HepG2 (cell line): ENCODE data around the gene DDX6. TPM values are rescaled to one million over a fixed set of nuclear protein-coding genes. Genes with fewer than 3 reads are reported as not detected.

Source experiments
- ATAC-seq: fragments of 200-7000 bp; cut with Tn5 transposase; 3 replicates; pipeline ENCODE4 v1.9.1; 2020; ENCODE audit warnings: mild to moderate bottlenecking, moderate library complexity
- BruUV-seq: library from RNA; stranded (reverse); fragments of 400-500 nt; replicated peaks from 2 replicates; lab custom pipeline; 2021; lab: Mats Ljungman, UMichigan
- CTCF ChIA-PET: fragments of 300-600 bp; formaldehyde crosslinking; extraction: SDS; loops from one replicate; lab custom pipeline; 2021; ENCODE audit warnings: low total read pairs, inconsistent platforms, low intra/inter-chr PET ratio; lab: Yijun Ruan, JAX
- POLR2A ChIA-PET: fragments of 350-600 bp; sonication (Branson Sonifier 250); formaldehyde crosslinking; loops from one replicate; lab custom pipeline; 2020; ENCODE audit warnings: antibody characterized with exemption, inconsistent platforms; lab: Yijun Ruan, JAX
- DNase-seq: peaks from one replicate; pipeline ENCODE4 v3.0.0-alpha.2; 2015; ENCODE audit warnings: low spot score
- FAIRE-seq: peaks from 3 replicates; lab custom pipeline; 2011; peaks lifted over from hg19 to GRCh38; lab: Jason Lieb, UNC
- H2AFZ ChIP-seq: one replicate; pipeline ENCODE4 v1.6.1; 2011; ENCODE audit warnings: low read length, inconsistent platforms
- H3K27ac ChIP-seq: fragments of 300-600 bp; 3 replicates; pipeline ENCODE4 v1.8.0; 2011; ENCODE audit warnings: mixed run types, mild to moderate bottlenecking, mixed read lengths, low read length, inconsistent platforms; ENCODE audit not compliant: insufficient read depth; ENCODE audit errors: extremely low read length
- H3K27me3 ChIP-seq, 2 experiments: fragments of 200-600 bp in 1 of 2; 2 replicates in 1 of 2; 3 replicates in 1 of 2; pipeline versions ENCODE4 v1.6.0 to v1.8.0; 2011; ENCODE audit warnings: low read length in 2 of 2, mild to moderate bottlenecking in 2 of 2, moderate library complexity in 2 of 2, inconsistent platforms in 1 of 2; ENCODE audit not compliant: insufficient read depth in 2 of 2, control insufficient read depth in 1 of 2
- H3K36me3 ChIP-seq, 2 experiments: fragments of 200-600 bp in 1 of 2; replicated peaks in 1 of 2; 2 replicates in 1 of 2; 3 replicates in 1 of 2; pipeline versions ENCODE4 v1.5.1 to v1.8.0; 2011; ENCODE audit warnings: low read length in 2 of 2, inconsistent platforms in 1 of 2; ENCODE audit not compliant: insufficient read depth in 2 of 2, control insufficient read depth in 1 of 2
- H3K4me1 ChIP-seq: 2 replicates; pipeline ENCODE4 v1.5.1; 2012; ENCODE audit warnings: low read length, inconsistent platforms; ENCODE audit not compliant: insufficient read depth
- H3K4me2 ChIP-seq: 2 replicates; pipeline ENCODE4 v1.6.0; 2011; ENCODE audit warnings: low read depth, low read length, inconsistent platforms
- H3K4me3 ChIP-seq, 3 experiments: fragments of 200-600 bp in 1 of 3; sonication (generic), shearing (Covaris generic) in 1 of 3; replicated peaks in 1 of 3; 2 replicates each; pipeline ENCODE4 v1.5.1; 2011 to 2016; ENCODE audit warnings: low read length in 3 of 3, inconsistent platforms in 2 of 3, low read depth in 2 of 3, mild to moderate bottlenecking in 2 of 3, control low read depth in 1 of 3, mixed read lengths in 1 of 3; ENCODE audit not compliant: insufficient read depth in 1 of 3
- H3K79me2 ChIP-seq: one replicate; pipeline ENCODE4 v1.6.1; 2011; ENCODE audit warnings: low read length, inconsistent platforms; ENCODE audit not compliant: insufficient read depth
- H3K9ac ChIP-seq: 2 replicates; pipeline ENCODE4 v1.6.0; 2011; ENCODE audit warnings: mild to moderate bottlenecking, low read depth, low read length, inconsistent platforms; ENCODE audit not compliant: insufficient read depth
- H3K9me3 ChIP-seq: 2 replicates; pipeline ENCODE4 v1.5.1; 2012; ENCODE audit warnings: mild to moderate bottlenecking, low read length
- H4K20me1 ChIP-seq: 2 replicates; pipeline ENCODE4 v1.6.0; 2011; ENCODE audit warnings: inconsistent platforms, mild to moderate bottlenecking, low read length, moderate library complexity; ENCODE audit not compliant: insufficient read depth
- BCL6 ChIP-seq: IDR thresholded peaks from 2 replicates; pipeline ENCODE4 v1.6.1; 2016; ENCODE audit warnings: missing genetic modification reagents, missing compliant biosample characterization
- CENPT ChIP-seq: sonication (generic); formaldehyde crosslinking; IDR thresholded peaks from 2 replicates; pipeline ENCODE4 v1.8.0; 2022; ENCODE audit warnings: low read depth, mild to moderate bottlenecking, moderate library complexity, missing genetic modification reagents
- GZF1 ChIP-seq: sonication (generic); formaldehyde crosslinking; IDR thresholded peaks from 2 replicates; pipeline ENCODE4 v1.5.1; 2020; ENCODE audit warnings: mild to moderate bottlenecking, missing genetic modification reagents
- NFE2L2 ChIP-seq: fragments of 150-350 bp; IDR thresholded peaks from 2 replicates; pipeline ENCODE4 v1.6.1; 2014; ENCODE audit warnings: low read length
- TEAD3 ChIP-seq: optimal IDR thresholded peaks from 2 replicates; pipeline ENCODE3; 2016; ENCODE audit warnings: borderline replicate concordance
- WIZ ChIP-seq: sonication (generic); formaldehyde crosslinking; IDR thresholded peaks from 2 replicates; pipeline ENCODE4 v1.5.1; 2020; ENCODE audit warnings: mild to moderate bottlenecking, missing genetic modification reagents
- ZNF333 ChIP-seq: sonication (generic); formaldehyde crosslinking; IDR thresholded peaks from 2 replicates; pipeline ENCODE4 v1.4.0; 2020; ENCODE audit warnings: mild to moderate bottlenecking, missing genetic modification reagents, borderline replicate concordance
- ZNF747 ChIP-seq: sonication (generic); formaldehyde crosslinking; IDR thresholded peaks from 2 replicates; pipeline ENCODE4 v1.8.1; 2023; ENCODE audit warnings: missing genetic modification reagents, mild to moderate bottlenecking, borderline replicate concordance
- WGBS: methylation state at CpG from one replicate; pipeline ENCODE4 v1.1.6; 2017; ENCODE audit warnings: low lambda C conversion rate; 5-methylcytosine and 5-hydroxymethylcytosine counted together
- in situ Hi-C: cut with HindIII; loops from 2 replicates; pipeline ENCODE4 v1.10.0; 2017; ENCODE audit warnings: low pct_unique_long_range_greater_than_20kb; ENCODE audit not compliant: extremely low pct_ligation_motif_present
- intact Hi-C: fragments of 100-400 bp; cut with micrococcal nuclease; formaldehyde crosslinking; loops from one replicate; pipeline ENCODE4 v1.10.0; 2022; ENCODE audit not compliant: unreplicated experiment
- polyA plus RNA-seq, 8 experiments: library from polyadenylated mRNA; depleted of rRNA in 3 of 8; stranded (reverse) in 7 of 8; unstranded in 1 of 8; fragments of >200 nt; fragmentation: Illumina TruSeq in 4 of 8; extraction: Trizol in 4 of 8; gene quantifications; 2 replicates each; pipeline versions ENCODE4 v1.2.1 to v1.2.3, GENCODE V29; 2011 to 2016; ENCODE audit warnings: low read depth in 4 of 8, missing spikeins in 1 of 8, mixed read lengths in 1 of 8; ENCODE audit not compliant: insufficient read depth in 1 of 8
- total RNA-seq, 5 experiments: library from RNA; depleted of rRNA; stranded (reverse); fragments of >200 nt; fragmentation: Illumina TruSeq; extraction: Trizol; gene quantifications; 2 replicates each; pipeline ENCODE4 v1.2.3, GENCODE V29; 2016; ENCODE audit warnings: low read depth in 1 of 5

DDX6 gene
- total and polyA plus RNA-seq, 2 of the 13 experiments (the other 11 are each of a cell fraction or from before 2014, with no cell fraction given) = 20.9 to 59.2 TPM

GRCh38 chr11:118742304-118742703 lies 48.7 kb downstream of the DDX6 start:
- CTCF ChIA-PET = no interaction called here
- POLR2A ChIA-PET = interaction anchor here (0.7 kb wide), 1 partner anchor 108 kb away, joined by 3 read pairs; no protein-coding TSS in a partner anchor

GRCh38 chr11:118740892-118741291 lies 50.1 kb downstream of the DDX6 start:
- intact Hi-C loops = loop anchor here (10.0 kb wide), 1 partner anchor 46 kb away; no protein-coding TSS in a partner anchor
- no peak for TF ChIP-seq ZNF333
- no peak for ATAC-seq
- WGBS = 0% methylated on average over 1 of the region's 1 CpG
- ChIA-PET CTCF (no interaction called here), POLR2A (no interaction called here)
- no peaks in the 10 kb centered on the region; a peak in 1 of 5 replicates for H3K27me3 ChIP-seq
- H3K27ac ChIP-seq = no peak overlapping the region
- H3K4me1 ChIP-seq = peaks cover 11% of the 10 kb centered on the region; the same call in 1 of the 2 replicates
- no peaks in the 10 kb centered on the region for H3K9me3 ChIP-seq
- in situ Hi-C loops = no loop called here
- no peaks in the 10 kb centered on the region for H3K36me3 ChIP-seq
- H3K79me2 ChIP-seq = no peaks in the 10 kb centered on the region
- H3K4me3 ChIP-seq = no peak overlapping the region
- H4K20me1 ChIP-seq = no peaks in the 10 kb centered on the region
- no peak for DNase-seq
- BruUV-seq = no TSS peak
- no peak overlapping the region for H3K9ac ChIP-seq
- H3K4me2 ChIP-seq = no peak overlapping the region
- no peak for FAIRE-seq
- H2AFZ ChIP-seq = no peak overlapping the region

More at GRCh38 chr11:118742304-118742703, 48.7 kb downstream of the DDX6 start:
- Histone ChIP-seq H3K36me3 (no peaks in the 10 kb centered on the region), H3K9me3 (no peaks in the 10 kb centered on the region), H3K79me2 (no peaks in the 10 kb centered on the region), H3K4me2 (no peak overlapping the region), H3K9ac (no peak overlapping the region), H3K4me1 (peaks cover 13% of the 10 kb centered on the region; the same call in 1 of the 2 replicates), H4K20me1 (no peaks in the 10 kb centered on the region), H3K27ac (no peak overlapping the region), H2AFZ (no peak overlapping the region), H3K27me3 (no peaks in the 10 kb centered on the region; a peak in 1 of 5 replicates), H3K4me3 (no peak overlapping the region)
- ATAC-seq (peak; percentile 15; the same call in 2 of the 3 replicates), DNase-seq (peak; percentile 21), FAIRE-seq (no peak)
- TF ChIP-seq NFE2L2 (no peak), GZF1 (no peak), BCL6 (CRISPR knock-in tag) (peak; percentile 60), WIZ (no peak), CENPT (CRISPR knock-in tag) (no peak), TEAD3 (CRISPR knock-in tag) (peak; percentile 5), ZNF747 (CRISPR knock-in tag) (no peak)
- BruUV-seq = no TSS peak
- 16% methylated on average over 6 of the region's 6 CpGs for WGBS
- in situ Hi-C loops (no loop called here), intact Hi-C loops (loop anchor here (10.0 kb wide), 1 partner anchor 48 kb away; no protein-coding TSS in a partner anchor)
